CD4-positive, alpha-beta memory T cell (primary cell): Measurements from ENCODE around the gene COL1A2. TPM values are rescaled to one million over a fixed set of nuclear protein-coding genes. Genes with fewer than 3 reads are reported as not detected.

ENCODE experiments used
- CTCF ChIA-PET: fragments of 350-600 bp; sonication (Branson Sonifier 250); formaldehyde crosslinking; loops from one replicate; lab custom pipeline; 2021; ENCODE audit warnings: inconsistent platforms; ENCODE audit not compliant: partially characterized antibody; lab: Charles Lee
- POLR2A ChIA-PET: fragments of 350-600 bp; sonication (Branson Sonifier 250); formaldehyde crosslinking; loops from one replicate; lab custom pipeline; 2021; ENCODE audit not compliant: partially characterized antibody; lab: Charles Lee
- DNase-seq, 5 donors: peaks; one replicate each; pipeline versions ENCODE4 v3.0.0 to v3.0.0-alpha.2; 2020 to 2022; ENCODE audit warnings: mixed read lengths in 1 of 5
- H3K27ac ChIP-seq: one replicate; pipeline ENCODE4 v1.7.0; 2013; ENCODE audit warnings: low read depth, low read length
- H3K27me3 ChIP-seq: 2 replicates; pipeline ENCODE4 v1.7.0; 2013; ENCODE audit warnings: mild to moderate bottlenecking, low read length, moderate library complexity; ENCODE audit not compliant: insufficient read depth
- H3K36me3 ChIP-seq: 2 replicates; pipeline ENCODE4 v1.7.0; 2013; ENCODE audit warnings: mild to moderate bottlenecking, low read length, moderate library complexity; ENCODE audit not compliant: insufficient read depth
- H3K4me1 ChIP-seq: 2 replicates; pipeline ENCODE4 v1.7.0; 2013; ENCODE audit warnings: mild to moderate bottlenecking, low read length, moderate library complexity; ENCODE audit not compliant: insufficient read depth
- H3K4me3 ChIP-seq, 2 donors: one replicate each; pipeline ENCODE4 v1.7.0; 2013; ENCODE audit warnings: low read length in 2 of 2, mild to moderate bottlenecking in 1 of 2
- H3K9me3 ChIP-seq, 2 donors: one replicate each; pipeline ENCODE4 v1.7.0; 2013; ENCODE audit warnings: low read length in 2 of 2, control low read depth in 1 of 2; ENCODE audit not compliant: control insufficient read depth in 1 of 2
- H3K27ac Mint-ChIP-seq, 7 donors: one replicate each; pipeline ENCODE4 v1.8.0; 2020 to 2021; ENCODE audit warnings: mixed read lengths in 7 of 7, mild to moderate bottlenecking in 6 of 7, inconsistent platforms in 3 of 7, moderate library complexity in 3 of 7
- H3K27me3 Mint-ChIP-seq, 2 donors: one replicate each; pipeline ENCODE4 v1.8.0; 2020 to 2021; ENCODE audit warnings: mixed read lengths in 2 of 2
- H3K36me3 Mint-ChIP-seq, 2 donors: one replicate each; pipeline ENCODE4 v1.8.0; 2020 to 2021; ENCODE audit warnings: mixed read lengths in 2 of 2, inconsistent platforms in 1 of 2, mild to moderate bottlenecking in 1 of 2
- H3K4me1 Mint-ChIP-seq, 4 donors: one replicate each; pipeline ENCODE4 v1.8.0; 2020 to 2021; ENCODE audit warnings: mixed read lengths in 4 of 4, mild to moderate bottlenecking in 1 of 4
- H3K4me3 Mint-ChIP-seq, 8 donors: one replicate each; pipeline ENCODE4 v1.8.0; 2020 to 2021; ENCODE audit warnings: mixed read lengths in 8 of 8, mild to moderate bottlenecking in 7 of 8, moderate library complexity in 6 of 8, inconsistent platforms in 3 of 8
- H3K9me3 Mint-ChIP-seq, 8 donors: one replicate each; pipeline ENCODE4 v1.8.0; 2020 to 2021; ENCODE audit warnings: mixed read lengths in 8 of 8, mild to moderate bottlenecking in 5 of 8, inconsistent platforms in 3 of 8, moderate library complexity in 1 of 8
- intact Hi-C: fragments of 100-400 bp; cut with micrococcal nuclease; formaldehyde crosslinking; loops from one replicate; pipeline ENCODE4 v1.15.1; 2023
- polyA plus RNA-seq, 2 donors: library from polyadenylated mRNA; unstranded; fragments of 300-500 nt; fragmentation: Illumina TruSeq; gene quantifications; one replicate each; pipeline ENCODE4 v1.2.3, GENCODE V29; 2021
- total RNA-seq, 2 experiments: library from RNA; stranded (reverse); gene quantifications; one replicate each; pipeline ENCODE4 v1.2.3, GENCODE V29; 2021

COL1A2 gene
- total and polyA plus RNA-seq, 4 experiments from 2014 or later, result not detected

- H3K4me1 ChIP-seq, result no peaks in the 10 kb centered on the region
- H3K27ac ChIP-seq, result no peak overlapping the region
- Mint-ChIP-seq H3K4me1 (no peaks in the 10 kb centered on the region), H3K9me3 (peaks cover 0 to 15% (median 8%) of the 10 kb centered on the region in 8 donors), H3K27me3 (peaks cover 0 to 9% of the 10 kb centered on the region in 2 donors), H3K27ac (no peak overlapping the region), H3K4me3 (no peak overlapping the region), H3K36me3 (no peaks in the 10 kb centered on the region)
- no peak for DNase-seq
- CTCF ChIA-PET, result no interaction called here
- no peak overlapping the region for H3K4me3 ChIP-seq
- POLR2A ChIA-PET, result no interaction called here
- no peaks in the 10 kb centered on the region for H3K27me3 ChIP-seq
- H3K9me3 ChIP-seq, result no peaks in the 10 kb centered on the region
- intact Hi-C loops, result no loop called here
- no peaks in the 10 kb centered on the region for H3K36me3 ChIP-seq
Measured at GRCh38 chr7:94472608-94473007, 77.9 kb downstream of the COL1A2 start.

- Histone ChIP-seq H3K4me1 (no peaks in the 10 kb centered on the region), H3K36me3 (no peaks in the 10 kb centered on the region), H3K4me3 (no peak overlapping the region), H3K27ac (no peak overlapping the region), H3K27me3 (no peaks in the 10 kb centered on the region), H3K9me3 (no peaks in the 10 kb centered on the region)
- intact Hi-C loops, result no loop called here
- ChIA-PET CTCF (no interaction called here), POLR2A (no interaction called here)
- no peaks in the 10 kb centered on the region for H3K36me3 Mint-ChIP-seq
- DNase-seq, result no peak
- no peak overlapping the region for H3K4me3 Mint-ChIP-seq
- peaks cover 5 to 11% of the 10 kb centered on the region in 2 donors for H3K27me3 Mint-ChIP-seq
- H3K27ac Mint-ChIP-seq, result no peak overlapping the region
- peaks cover 0 to 9% (median 5%) of the 10 kb centered on the region in 8 donors for H3K9me3 Mint-ChIP-seq
- no peaks in the 10 kb centered on the region for H3K4me1 Mint-ChIP-seq
Measured at GRCh38 chr7:94476251-94476840, 81.7 kb downstream of the COL1A2 start.

- Histone ChIP-seq H3K9me3 (no peaks in the 10 kb centered on the region), H3K4me1 (no peaks in the 10 kb centered on the region), H3K27me3 (no peaks in the 10 kb centered on the region), H3K36me3 (no peaks in the 10 kb centered on the region), H3K4me3 (no peak overlapping the region), H3K27ac (no peak overlapping the region)
- CTCF ChIA-PET, result interaction anchor here (0.9 kb wide), 1 partner anchor 27 kb away, joined by 3 read pairs; no protein-coding TSS in a partner anchor
- Mint-ChIP-seq H3K4me1 (no peaks in the 10 kb centered on the region), H3K4me3 (no peak overlapping the region), H3K27ac (no peak overlapping the region), H3K27me3 (peaks cover 5 to 11% of the 10 kb centered on the region in 2 donors), H3K9me3 (peaks cover 0 to 2% (median 0%) of the 10 kb centered on the region in 8 donors), H3K36me3 (no peaks in the 10 kb centered on the region)
- DNase-seq, result no peak
- POLR2A ChIA-PET, result no interaction called here
- intact Hi-C loops, result no loop called here
Measured at GRCh38 chr7:94477878-94478277, 83.2 kb downstream of the COL1A2 start.

GRCh38 chr7:94478648-94479214, 84.0 kb downstream of the COL1A2 start:
- ChIA-PET CTCF (no interaction called here), POLR2A (no interaction called here)
- Histone ChIP-seq H3K9me3 (no peaks in the 10 kb centered on the region), H3K4me3 (no peak overlapping the region), H3K4me1 (no peaks in the 10 kb centered on the region), H3K27ac (no peak overlapping the region), H3K27me3 (no peaks in the 10 kb centered on the region), H3K36me3 (no peaks in the 10 kb centered on the region)
- no peak for DNase-seq
- H3K9me3 Mint-ChIP-seq, result no peaks in the 10 kb centered on the region
- no peaks in the 10 kb centered on the region for H3K36me3 Mint-ChIP-seq
- peaks cover 7 to 14% of the 10 kb centered on the region in 2 donors for H3K27me3 Mint-ChIP-seq
- no peaks in the 10 kb centered on the region for H3K4me1 Mint-ChIP-seq
- H3K4me3 Mint-ChIP-seq, result no peak overlapping the region
- peak overlapping the region in 1 of 7 donors; percentile 53 for H3K27ac Mint-ChIP-seq
- intact Hi-C loops, result no loop called here

Other genes with a start within 250 kb of the COL1A2 start
- 10 to 100 TPM; 27.3 to 29.3 TPM for gene CASD1, start 114.9 kb downstream of the COL1A2 start, total RNA-seq
- 10 to 100 TPM in 1 of 2 donors, 1 to 10 TPM in 1; 8.3 to 14.8 TPM for gene CASD1, start 114.9 kb downstream of the COL1A2 start, polyA plus RNA-seq